ENCODE data around the gene SLC12A5. TPM values are rescaled to one million over a fixed set of nuclear protein-coding genes. Genes with fewer than 3 reads are reported as not detected.

SLC12A5 gene
- total RNA-seq, 1 donor from 2014 or later = 8.8 TPM

DNA sequence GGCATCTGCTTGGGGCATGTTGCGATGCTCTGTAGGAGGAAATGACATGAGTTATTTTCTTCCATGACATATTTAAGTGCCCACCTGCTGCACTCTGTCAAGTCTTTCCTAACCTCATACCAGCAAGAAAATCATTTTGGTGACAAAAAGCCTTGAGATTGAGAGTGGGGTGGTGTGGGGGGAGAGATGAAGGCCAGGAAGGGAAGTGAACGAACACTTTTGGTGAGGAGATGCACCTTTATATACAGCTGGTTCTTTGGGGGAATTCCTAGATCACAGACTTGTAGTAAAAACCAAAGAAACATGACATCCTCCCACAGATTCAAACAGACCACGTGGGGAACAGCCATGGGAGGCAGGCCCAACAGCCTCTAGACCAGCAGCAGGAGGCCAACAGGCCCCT lies 34.6 kb downstream of the SLC12A5 start:
- DNase-seq (ENCODE audit: low spot score, unreplicated experiment) = no peak
- Mint-ChIP-seq H3K9me3 (ENCODE audit: low read depth) (no peaks in the 10 kb centered on the region), H3K27me3 (peaks cover 20% of the 10 kb centered on the region), H3K36me3 (ENCODE audit: insufficient read depth) (peaks cover 49% of the 10 kb centered on the region), H3K4me1 (ENCODE audit: low read depth) (no peaks in the 10 kb centered on the region), H3K27ac (no peak overlapping the region), H3K4me3 (ENCODE audit: low read depth) (no peak overlapping the region)
- TF ChIP-seq, protein P1, sequence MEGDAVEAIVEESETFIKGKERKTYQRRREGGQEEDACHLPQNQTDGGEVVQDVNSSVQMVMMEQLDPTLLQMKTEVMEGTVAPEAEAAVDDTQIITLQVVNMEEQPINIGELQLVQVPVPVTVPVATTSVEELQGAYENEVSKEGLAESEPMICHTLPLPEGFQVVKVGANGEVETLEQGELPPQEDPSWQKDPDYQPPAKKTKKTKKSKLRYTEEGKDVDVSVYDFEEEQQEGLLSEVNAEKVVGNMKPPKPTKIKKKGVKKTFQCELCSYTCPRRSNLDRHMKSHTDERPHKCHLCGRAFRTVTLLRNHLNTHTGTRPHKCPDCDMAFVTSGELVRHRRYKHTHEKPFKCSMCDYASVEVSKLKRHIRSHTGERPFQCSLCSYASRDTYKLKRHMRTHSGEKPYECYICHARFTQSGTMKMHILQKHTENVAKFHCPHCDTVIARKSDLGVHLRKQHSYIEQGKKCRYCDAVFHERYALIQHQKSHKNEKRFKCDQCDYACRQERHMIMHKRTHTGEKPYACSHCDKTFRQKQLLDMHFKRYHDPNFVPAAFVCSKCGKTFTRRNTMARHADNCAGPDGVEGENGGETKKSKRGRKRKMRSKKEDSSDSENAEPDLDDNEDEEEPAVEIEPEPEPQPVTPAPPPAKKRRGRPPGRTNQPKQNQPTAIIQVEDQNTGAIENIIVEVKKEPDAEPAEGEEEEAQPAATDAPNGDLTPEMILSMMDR (IDR thresholded peaks at IDR 0.05; ENCODE audit: unreplicated experiment) = no peak

GRCh38 chr20:46065006-46065405 lies 36.0 kb downstream of the SLC12A5 start:
- TF ChIP-seq, protein P1 (IDR thresholded peaks at IDR 0.05; ENCODE audit: unreplicated experiment) = no peak
- Mint-ChIP-seq H3K4me3 (ENCODE audit: low read depth) (no peak overlapping the region), H3K27me3 (peaks cover 7% of the 10 kb centered on the region), H3K27ac (no peak overlapping the region), H3K9me3 (ENCODE audit: low read depth) (no peaks in the 10 kb centered on the region), H3K36me3 (ENCODE audit: insufficient read depth) (peaks cover 48% of the 10 kb centered on the region), H3K4me1 (ENCODE audit: low read depth) (no peaks in the 10 kb centered on the region)
- no peak for DNase-seq (ENCODE audit: low spot score, unreplicated experiment)

DNA sequence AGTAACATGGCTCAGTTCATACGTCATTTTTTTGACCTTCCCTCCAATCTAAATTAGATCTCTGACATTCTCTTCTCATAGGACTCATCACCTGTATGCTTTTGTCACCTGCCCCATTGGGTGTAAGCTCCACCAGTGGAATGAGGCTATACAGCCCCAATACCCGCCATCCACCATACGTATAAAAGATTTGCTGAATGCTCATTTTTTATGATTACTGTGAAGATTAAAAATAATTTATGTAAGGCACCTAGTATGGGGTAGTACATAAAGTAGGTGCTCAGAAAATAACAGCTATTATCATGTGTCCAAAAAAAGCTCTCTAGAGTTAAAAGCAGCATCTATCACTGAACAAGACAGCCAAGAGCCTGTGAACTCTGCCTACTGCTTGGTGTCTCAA lies 36.7 kb downstream of the SLC12A5 start:
- Mint-ChIP-seq H3K27me3 (no peaks in the 10 kb centered on the region), H3K27ac (no peak overlapping the region), H3K9me3 (ENCODE audit: low read depth) (no peaks in the 10 kb centered on the region), H3K36me3 (ENCODE audit: insufficient read depth) (peaks cover 41% of the 10 kb centered on the region), H3K4me1 (ENCODE audit: low read depth) (no peaks in the 10 kb centered on the region), H3K4me3 (ENCODE audit: low read depth) (no peak overlapping the region)
- TF ChIP-seq, protein P1 (IDR thresholded peaks at IDR 0.05; ENCODE audit: unreplicated experiment) = no peak
- no peak for DNase-seq (ENCODE audit: low spot score, unreplicated experiment)

DNA sequence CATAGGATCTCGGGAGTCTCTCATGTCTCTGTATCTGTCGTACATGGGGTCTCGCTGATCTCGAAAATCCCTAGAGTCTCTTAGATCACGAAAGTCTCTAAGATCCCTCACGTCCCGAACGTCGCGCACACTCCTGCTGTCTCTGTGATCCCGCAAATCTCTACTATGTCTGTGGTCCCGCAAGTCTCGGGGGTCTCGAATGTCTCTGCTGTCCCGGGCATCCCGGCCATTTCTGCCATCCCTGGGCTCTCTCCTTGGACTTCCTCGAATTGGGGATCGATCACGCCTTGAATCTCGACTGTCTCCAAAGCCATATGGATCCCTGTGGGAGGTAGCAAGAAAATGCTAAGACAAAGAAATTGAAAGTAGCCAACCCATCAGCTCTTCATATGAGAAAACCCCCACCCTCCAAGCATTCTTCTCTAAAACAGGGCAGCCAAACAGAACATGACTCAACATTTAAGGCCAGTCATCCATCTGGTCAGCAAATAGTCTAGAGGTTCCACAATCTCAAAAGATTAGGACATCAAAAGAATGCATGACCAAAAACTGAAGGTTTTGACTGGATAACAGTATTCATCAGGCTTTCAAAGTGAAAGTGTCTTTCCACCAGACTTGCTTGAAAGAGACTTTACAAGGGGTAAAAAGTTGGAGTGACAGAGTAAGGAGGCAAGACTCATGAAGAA lies 41.3 kb downstream of the SLC12A5 start:
- peaks cover 17% of the 10 kb centered on the region for H3K36me3 Mint-ChIP-seq (ENCODE audit: insufficient read depth)
- no peak overlapping the region for H3K27ac Mint-ChIP-seq
- DNase-seq (ENCODE audit: low spot score, unreplicated experiment) = no peak
- H3K27me3 Mint-ChIP-seq = no peaks in the 10 kb centered on the region
- no peaks in the 10 kb centered on the region for H3K9me3 Mint-ChIP-seq (ENCODE audit: low read depth)
- H3K4me1 Mint-ChIP-seq (ENCODE audit: low read depth) = no peaks in the 10 kb centered on the region
- no peak overlapping the region for H3K4me3 Mint-ChIP-seq (ENCODE audit: low read depth)
- TF ChIP-seq, protein P1 (IDR thresholded peaks at IDR 0.05; ENCODE audit: unreplicated experiment) = no peak

- Mint-ChIP-seq H3K27me3 (no peaks in the 10 kb centered on the region), H3K36me3 (ENCODE audit: insufficient read depth) (peaks cover 12% of the 10 kb centered on the region), H3K4me1 (ENCODE audit: low read depth) (no peaks in the 10 kb centered on the region), H3K9me3 (ENCODE audit: low read depth) (no peaks in the 10 kb centered on the region), H3K4me3 (ENCODE audit: low read depth) (no peak overlapping the region), H3K27ac (no peak overlapping the region)
- no peak for DNase-seq (ENCODE audit: low spot score, unreplicated experiment)
- TF ChIP-seq, protein P1 (IDR thresholded peaks at IDR 0.05; ENCODE audit: unreplicated experiment) = no peak
Measured at GRCh38 chr20:46071573-46071972, 42.6 kb downstream of the SLC12A5 start.
